ENCODE measurements around the gene FCHO1.

The FCHO1 gene

GRCh38 chr19:17749912-17750317 is 1.4 kb upstream of the FCHO1 start:
- Histone ChIP-seq H3K4me3 (ENCODE audit: low read length) (no peak overlapping the region), H3K79me1 (ENCODE audit: low read length) (no peaks in the 10 kb centered on the region), H3K56ac (ENCODE audit: low read length) (no peak overlapping the region), H3K79me2 (ENCODE audit: control insufficient read depth, insufficient read depth, low read length) (no peaks in the 10 kb centered on the region), H4K5ac (ENCODE audit: low read length) (no peak overlapping the region), H3K27ac (ENCODE audit: low read depth, low read length) (no peak overlapping the region), H3K36me3 (ENCODE audit: control insufficient read depth, insufficient read depth, low read length) (no peaks in the 10 kb centered on the region), H3K4me2 (ENCODE audit: low read length) (no peak overlapping the region), H2BK120ac (ENCODE audit: low read depth, low read length) (no peak overlapping the region), H3K18ac (ENCODE audit: low read length) (no peak overlapping the region), H4K8ac (ENCODE audit: low read depth, low read length) (no peak overlapping the region), H3K4me1 (ENCODE audit: control insufficient read depth, low read depth, low read length) (no peaks in the 10 kb centered on the region), H3K9ac (ENCODE audit: low read length) (no peak overlapping the region), H2BK15ac (replicated peaks; ENCODE audit: low read depth) (no peak overlapping the region), H2AK5ac (ENCODE audit: low read length) (no peak overlapping the region), H3K4ac (ENCODE audit: low read depth, low read length) (no peak overlapping the region), H3K23ac (ENCODE audit: low read length) (no peak overlapping the region), H3K27me3 (ENCODE audit: insufficient read depth, low read length, poor library complexity) (no peaks in the 10 kb centered on the region), H2BK5ac (ENCODE audit: low read length) (no peak overlapping the region)
- no peak for DNase-seq
- no CpG with 5 or more reads among the region's 8 CpGs for WGBS (ENCODE audit: extremely low coverage, insufficient coverage, low lambda C conversion rate)

- Histone ChIP-seq H3K4ac (ENCODE audit: low read depth, low read length) (no peak overlapping the region), H4K8ac (ENCODE audit: low read depth, low read length) (no peak overlapping the region)
- DNase-seq, result no peak
Measured at GRCh38 chr19:17751912-17752273, 616 bp downstream of the FCHO1 start.

GRCh38 chr19:17752865-17753639 is 1.8 kb downstream of the FCHO1 start:
- Histone ChIP-seq H3K79me2 (ENCODE audit: control insufficient read depth, insufficient read depth, low read length) (no peaks in the 10 kb centered on the region), H3K18ac (ENCODE audit: low read length) (no peak overlapping the region), H3K4me3 (ENCODE audit: low read length) (no peak overlapping the region), H4K5ac (ENCODE audit: low read length) (no peak overlapping the region), H3K4ac (ENCODE audit: low read depth, low read length) (no peak overlapping the region), H3K23ac (ENCODE audit: low read length) (no peak overlapping the region), H3K79me1 (ENCODE audit: low read length) (no peaks in the 10 kb centered on the region), H2BK120ac (ENCODE audit: low read depth, low read length) (no peak overlapping the region), H3K27me3 (ENCODE audit: insufficient read depth, low read length, poor library complexity) (no peaks in the 10 kb centered on the region), H2AK5ac (ENCODE audit: low read length) (no peak overlapping the region), H3K4me1 (ENCODE audit: control insufficient read depth, low read depth, low read length) (no peaks in the 10 kb centered on the region), H3K9ac (ENCODE audit: low read length) (no peak overlapping the region), H4K8ac (ENCODE audit: low read depth, low read length) (no peak overlapping the region), H3K36me3 (ENCODE audit: control insufficient read depth, insufficient read depth, low read length) (no peaks in the 10 kb centered on the region), H2BK15ac (replicated peaks; ENCODE audit: low read depth) (no peak overlapping the region), H3K27ac (ENCODE audit: low read depth, low read length) (no peak overlapping the region), H3K4me2 (ENCODE audit: low read length) (no peak overlapping the region), H2BK5ac (ENCODE audit: low read length) (no peak overlapping the region), H3K56ac (ENCODE audit: low read length) (no peak overlapping the region)
- WGBS (ENCODE audit: extremely low coverage, insufficient coverage, low lambda C conversion rate), result no CpG with 5 or more reads among the region's 7 CpGs
- no peak for DNase-seq

More at GRCh38 chr19:17751912-17752273, 616 bp downstream of the FCHO1 start:
- no peak overlapping the region for H2AK5ac ChIP-seq (ENCODE audit: low read length)
- no peak overlapping the region for H2BK5ac ChIP-seq (ENCODE audit: low read length)
- H3K27ac ChIP-seq (ENCODE audit: low read depth, low read length), result no peak overlapping the region
- no peaks in the 10 kb centered on the region for H3K36me3 ChIP-seq (ENCODE audit: control insufficient read depth, insufficient read depth, low read length)
- no peak overlapping the region for H3K4me3 ChIP-seq (ENCODE audit: low read length)
- H3K9ac ChIP-seq (ENCODE audit: low read length), result no peak overlapping the region
- H2BK15ac ChIP-seq (replicated peaks; ENCODE audit: low read depth), result no peak overlapping the region
- no peaks in the 10 kb centered on the region for H3K4me1 ChIP-seq (ENCODE audit: control insufficient read depth, low read depth, low read length)
- no peak overlapping the region for H2BK120ac ChIP-seq (ENCODE audit: low read depth, low read length)
- no CpG with 5 or more reads among the region's 2 CpGs for WGBS (ENCODE audit: extremely low coverage, insufficient coverage, low lambda C conversion rate)
- H3K79me2 ChIP-seq (ENCODE audit: control insufficient read depth, insufficient read depth, low read length), result no peaks in the 10 kb centered on the region
- H3K79me1 ChIP-seq (ENCODE audit: low read length), result no peaks in the 10 kb centered on the region
- H3K27me3 ChIP-seq (ENCODE audit: insufficient read depth, low read length, poor library complexity), result no peaks in the 10 kb centered on the region
- H3K18ac ChIP-seq (ENCODE audit: low read length), result no peak overlapping the region
- no peak overlapping the region for H4K5ac ChIP-seq (ENCODE audit: low read length)
- H3K4me2 ChIP-seq (ENCODE audit: low read length), result no peak overlapping the region
- no peak overlapping the region for H3K23ac ChIP-seq (ENCODE audit: low read length)
- no peak overlapping the region for H3K56ac ChIP-seq (ENCODE audit: low read length)

- Histone ChIP-seq H2BK120ac (ENCODE audit: low read depth, low read length) (no peak overlapping the region), H3K9ac (ENCODE audit: low read length) (no peak overlapping the region), H2BK15ac (replicated peaks; ENCODE audit: low read depth) (no peak overlapping the region), H3K4me2 (ENCODE audit: low read length) (no peak overlapping the region), H3K27ac (ENCODE audit: low read depth, low read length) (no peak overlapping the region), H3K18ac (ENCODE audit: low read length) (no peak overlapping the region), H2AK5ac (ENCODE audit: low read length) (no peak overlapping the region), H3K27me3 (ENCODE audit: insufficient read depth, low read length, poor library complexity) (no peaks in the 10 kb centered on the region), H4K8ac (ENCODE audit: low read depth, low read length) (no peak overlapping the region), H3K23ac (ENCODE audit: low read length) (no peak overlapping the region), H3K4ac (ENCODE audit: low read depth, low read length) (no peak overlapping the region), H3K79me1 (ENCODE audit: low read length) (no peaks in the 10 kb centered on the region), H4K5ac (ENCODE audit: low read length) (no peak overlapping the region), H2BK5ac (ENCODE audit: low read length) (no peak overlapping the region), H3K4me1 (ENCODE audit: control insufficient read depth, low read depth, low read length) (no peaks in the 10 kb centered on the region), H3K56ac (ENCODE audit: low read length) (no peak overlapping the region), H3K36me3 (ENCODE audit: control insufficient read depth, insufficient read depth, low read length) (no peaks in the 10 kb centered on the region), H3K79me2 (ENCODE audit: control insufficient read depth, insufficient read depth, low read length) (no peaks in the 10 kb centered on the region), H3K4me3 (ENCODE audit: low read length) (no peak overlapping the region)
- WGBS (ENCODE audit: extremely low coverage, insufficient coverage, low lambda C conversion rate), result no CpG with 5 or more reads among the region's 9 CpGs
- no peak for DNase-seq
Measured at GRCh38 chr19:17753976-17754375, 2.7 kb downstream of the FCHO1 start.

- Histone ChIP-seq H3K9ac (ENCODE audit: low read length) (no peak overlapping the region), H3K18ac (ENCODE audit: low read length) (no peak overlapping the region), H2BK120ac (ENCODE audit: low read depth, low read length) (no peak overlapping the region), H3K4me1 (ENCODE audit: control insufficient read depth, low read depth, low read length) (no peaks in the 10 kb centered on the region), H2BK5ac (ENCODE audit: low read length) (no peak overlapping the region), H3K4ac (ENCODE audit: low read depth, low read length) (no peak overlapping the region), H3K56ac (ENCODE audit: low read length) (no peak overlapping the region), H3K79me1 (ENCODE audit: low read length) (no peaks in the 10 kb centered on the region), H3K27me3 (ENCODE audit: insufficient read depth, low read length, poor library complexity) (no peaks in the 10 kb centered on the region), H3K36me3 (ENCODE audit: control insufficient read depth, insufficient read depth, low read length) (no peaks in the 10 kb centered on the region), H3K4me2 (ENCODE audit: low read length) (no peak overlapping the region), H4K8ac (ENCODE audit: low read depth, low read length) (no peak overlapping the region), H3K4me3 (ENCODE audit: low read length) (no peak overlapping the region), H2AK5ac (ENCODE audit: low read length) (no peak overlapping the region), H3K27ac (ENCODE audit: low read depth, low read length) (no peak overlapping the region), H3K23ac (ENCODE audit: low read length) (no peak overlapping the region), H3K79me2 (ENCODE audit: control insufficient read depth, insufficient read depth, low read length) (no peaks in the 10 kb centered on the region), H2BK15ac (replicated peaks; ENCODE audit: low read depth) (no peak overlapping the region), H4K5ac (ENCODE audit: low read length) (no peak overlapping the region)
- DNase-seq, result no peak
- WGBS (ENCODE audit: extremely low coverage, insufficient coverage, low lambda C conversion rate), result no CpG with 5 or more reads among the region's 5 CpGs
Measured at GRCh38 chr19:17754634-17755442, 3.6 kb downstream of the FCHO1 start.

Measured in mesendoderm (in vitro differentiated cells).